Activated naive CD8-positive, alpha-beta T cell treated with anti-CD3 and anti-CD28 coated beads for 36 hours (primary cell): Measurements from ENCODE around the gene GALNT13. TPM values are rescaled to one million over a fixed set of nuclear protein-coding genes. Genes with fewer than 3 reads are reported as not detected.

ENCODE experiments used
- DNase-seq: peaks from one replicate; pipeline ENCODE4 v3.0.0; 2021
- H3K27ac Mint-ChIP-seq: one replicate; pipeline ENCODE4 v1.8.0; 2022; ENCODE audit warnings: mild to moderate bottlenecking, moderate library complexity, mixed read lengths
- H3K27me3 Mint-ChIP-seq: one replicate; pipeline ENCODE4 v1.8.0; 2022; ENCODE audit warnings: mild to moderate bottlenecking, mixed read lengths
- H3K36me3 Mint-ChIP-seq: one replicate; pipeline ENCODE4 v1.8.0; 2021; ENCODE audit warnings: mild to moderate bottlenecking, mixed read lengths
- H3K4me1 Mint-ChIP-seq: one replicate; pipeline ENCODE4 v1.8.0; 2021; ENCODE audit warnings: mixed read lengths
- H3K4me3 Mint-ChIP-seq: one replicate; pipeline ENCODE4 v1.8.0; 2022; ENCODE audit warnings: mild to moderate bottlenecking, moderate library complexity, mixed read lengths
- H3K9me3 Mint-ChIP-seq: one replicate; pipeline ENCODE4 v1.8.0; 2022; ENCODE audit warnings: mixed read lengths
- total RNA-seq, 2 experiments: library from RNA; stranded (reverse); gene quantifications; one replicate each; pipeline ENCODE4 v1.2.3, GENCODE V29; 2021

Gene GALNT13
- total RNA-seq, 2 experiments from 2014 or later: 0.16 to 0.35 TPM

GRCh38 chr2:154336201-154336600 is 464.5 kb downstream of the GALNT13 start:
- Mint-ChIP-seq H3K4me3 (no peak overlapping the region), H3K27me3 (no peaks in the 10 kb centered on the region), H3K27ac (no peak overlapping the region), H3K36me3 (no peaks in the 10 kb centered on the region), H3K4me1 (no peaks in the 10 kb centered on the region), H3K9me3 (no peaks in the 10 kb centered on the region)
- no peak for DNase-seq

- H3K27me3 Mint-ChIP-seq: no peaks in the 10 kb centered on the region
These were observed 466.7 kb downstream of the GALNT13 start for GRCh38 chr2:154338352-154338967.

DNA sequence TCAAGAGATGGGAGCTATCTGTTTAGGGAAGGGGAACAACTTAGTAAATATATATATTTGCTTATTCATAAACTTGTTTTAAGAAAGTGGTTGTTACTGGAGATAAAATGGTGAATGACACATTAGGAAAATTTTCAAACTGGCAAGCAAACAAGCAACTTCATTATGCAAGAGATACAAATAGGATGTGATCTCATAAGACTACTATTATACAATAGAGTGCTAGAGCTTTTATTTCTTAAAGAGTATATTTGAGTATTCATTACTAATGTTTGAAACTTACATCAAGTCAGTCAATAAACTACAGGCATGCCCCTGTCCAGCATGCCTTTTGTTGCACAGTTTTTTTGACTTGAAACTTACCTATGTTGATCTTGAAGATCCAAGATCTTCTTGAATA is 471.6 kb downstream of the GALNT13 start:
- Mint-ChIP-seq H3K27ac (no peak overlapping the region), H3K36me3 (no peaks in the 10 kb centered on the region), H3K4me1 (no peaks in the 10 kb centered on the region), H3K9me3 (no peaks in the 10 kb centered on the region), H3K4me3 (no peak overlapping the region), H3K27me3 (no peaks in the 10 kb centered on the region)
- no peak for DNase-seq

More at GRCh38 chr2:154338352-154338967, 466.7 kb downstream of the GALNT13 start:
- no peak for DNase-seq
- H3K4me1 Mint-ChIP-seq: no peaks in the 10 kb centered on the region
- no peak overlapping the region for H3K27ac Mint-ChIP-seq
- no peaks in the 10 kb centered on the region for H3K9me3 Mint-ChIP-seq
- H3K36me3 Mint-ChIP-seq: no peaks in the 10 kb centered on the region
- no peak overlapping the region for H3K4me3 Mint-ChIP-seq

DNA sequence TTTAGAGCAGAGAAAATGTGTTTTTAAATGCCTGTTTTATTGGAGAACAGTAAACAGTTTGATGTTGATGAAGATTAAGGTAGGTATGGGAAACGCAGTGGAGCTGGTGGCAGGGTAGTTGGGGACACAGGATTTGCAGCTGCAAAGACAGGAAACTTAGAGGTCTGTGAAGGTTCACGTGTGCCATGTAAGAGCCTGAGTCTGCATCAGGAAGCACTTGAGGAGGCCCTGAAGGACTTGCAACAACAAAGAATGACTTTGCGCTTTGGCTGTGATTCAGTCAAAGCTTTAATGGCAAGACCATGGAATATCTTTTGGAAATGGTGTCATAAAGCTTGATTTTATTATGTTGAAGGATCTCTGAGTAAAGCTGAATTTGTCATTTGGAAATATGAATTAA is 479.2 kb downstream of the GALNT13 start:
- H3K27me3 Mint-ChIP-seq: no peaks in the 10 kb centered on the region
- no peak overlapping the region for H3K4me3 Mint-ChIP-seq
- DNase-seq: no peak
- peaks cover 1% of the 10 kb centered on the region for H3K9me3 Mint-ChIP-seq
- H3K27ac Mint-ChIP-seq: no peak overlapping the region
- no peaks in the 10 kb centered on the region for H3K36me3 Mint-ChIP-seq
- H3K4me1 Mint-ChIP-seq: peaks cover 2% of the 10 kb centered on the region

DNA sequence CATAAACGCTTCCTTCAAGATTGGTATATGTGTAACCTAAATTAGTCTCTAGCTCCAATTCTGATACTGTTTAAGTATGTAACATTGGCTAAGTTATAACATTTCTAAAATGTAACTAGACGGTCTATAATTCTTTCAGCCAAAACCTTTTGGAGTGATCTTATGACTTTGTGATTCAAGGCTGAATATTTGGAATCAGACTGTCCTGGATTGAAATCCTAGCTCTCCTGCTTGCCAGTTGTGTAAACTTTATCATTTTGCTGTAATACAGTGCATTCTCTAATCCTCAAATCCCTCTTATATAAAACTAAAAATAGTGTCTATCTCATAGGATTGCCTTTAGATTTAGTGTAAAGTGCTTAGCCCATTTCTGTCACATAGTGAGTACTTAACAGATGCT is 489.6 kb downstream of the GALNT13 start:
- H3K9me3 Mint-ChIP-seq: no peaks in the 10 kb centered on the region
- H3K4me1 Mint-ChIP-seq: no peaks in the 10 kb centered on the region
- H3K27me3 Mint-ChIP-seq: no peaks in the 10 kb centered on the region
- H3K4me3 Mint-ChIP-seq: no peak overlapping the region
- no peak overlapping the region for H3K27ac Mint-ChIP-seq
- no peak for DNase-seq
- H3K36me3 Mint-ChIP-seq: no peaks in the 10 kb centered on the region

DNA sequence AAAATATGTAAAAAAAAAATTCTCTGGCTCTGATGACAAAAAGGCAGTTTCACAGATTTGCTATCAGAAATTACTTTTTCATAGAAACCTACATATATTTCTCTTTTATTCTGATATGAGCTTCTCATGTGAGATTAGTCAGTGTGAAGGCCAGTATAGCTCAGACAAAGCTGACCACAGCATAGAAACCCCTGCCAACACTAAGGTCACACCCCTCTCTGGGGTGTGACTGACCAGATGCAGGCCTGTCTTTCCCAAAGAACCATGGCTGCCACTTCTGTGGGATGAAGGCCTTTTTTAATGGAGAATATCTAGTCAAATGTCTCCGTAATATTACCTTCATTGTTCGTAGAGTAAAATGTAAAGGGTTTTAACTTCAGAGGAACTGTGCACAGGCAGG is 496.4 kb downstream of the GALNT13 start:
- Mint-ChIP-seq H3K36me3 (no peaks in the 10 kb centered on the region), H3K27me3 (no peaks in the 10 kb centered on the region), H3K4me3 (no peak overlapping the region), H3K4me1 (no peaks in the 10 kb centered on the region), H3K9me3 (no peaks in the 10 kb centered on the region), H3K27ac (no peak overlapping the region)
- no peak for DNase-seq

GRCh38 chr2:154370873-154371272 is 499.2 kb downstream of the GALNT13 start:
- no peaks in the 10 kb centered on the region for H3K36me3 Mint-ChIP-seq
- H3K27me3 Mint-ChIP-seq: peaks cover 5% of the 10 kb centered on the region
- H3K27ac Mint-ChIP-seq: no peak overlapping the region
- H3K9me3 Mint-ChIP-seq: no peaks in the 10 kb centered on the region
- H3K4me1 Mint-ChIP-seq: no peaks in the 10 kb centered on the region
- DNase-seq: no peak
- no peak overlapping the region for H3K4me3 Mint-ChIP-seq

- no peak overlapping the region for H3K4me3 Mint-ChIP-seq
- no peak for DNase-seq
- H3K9me3 Mint-ChIP-seq: no peaks in the 10 kb centered on the region
- H3K36me3 Mint-ChIP-seq: no peaks in the 10 kb centered on the region
- no peak overlapping the region for H3K27ac Mint-ChIP-seq
- no peaks in the 10 kb centered on the region for H3K4me1 Mint-ChIP-seq
- H3K27me3 Mint-ChIP-seq: peaks cover 5% of the 10 kb centered on the region
These were observed 502.7 kb downstream of the GALNT13 start for GRCh38 chr2:154374416-154374815.

DNA sequence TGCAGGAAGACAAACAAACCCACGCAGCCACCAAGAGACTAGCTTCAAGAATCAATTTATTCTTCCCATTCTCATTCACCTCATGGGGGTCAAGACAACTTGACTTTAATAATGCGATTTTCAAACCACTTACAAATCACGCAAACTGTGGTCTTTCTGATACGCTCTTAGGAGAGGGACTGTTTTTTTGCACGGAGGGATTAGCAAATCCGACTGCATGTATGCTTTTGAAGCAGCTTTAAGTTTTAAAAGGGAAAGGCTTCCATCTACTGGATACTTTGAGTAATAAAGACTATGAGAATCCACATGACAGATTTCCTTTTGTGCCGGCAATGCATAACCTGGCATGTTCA is 503.8 kb downstream of the GALNT13 start:
- H3K27ac Mint-ChIP-seq: no peak overlapping the region
- no peaks in the 10 kb centered on the region for H3K4me1 Mint-ChIP-seq
- no peaks in the 10 kb centered on the region for H3K9me3 Mint-ChIP-seq
- peaks cover 5% of the 10 kb centered on the region for H3K27me3 Mint-ChIP-seq
- no peak overlapping the region for H3K4me3 Mint-ChIP-seq
- DNase-seq: no peak
- H3K36me3 Mint-ChIP-seq: no peaks in the 10 kb centered on the region

- Mint-ChIP-seq H3K9me3 (no peaks in the 10 kb centered on the region), H3K4me1 (no peaks in the 10 kb centered on the region), H3K27ac (no peak overlapping the region), H3K4me3 (no peak overlapping the region), H3K36me3 (no peaks in the 10 kb centered on the region), H3K27me3 (no peaks in the 10 kb centered on the region)
- no peak for DNase-seq
These were observed 510.4 kb downstream of the GALNT13 start for GRCh38 chr2:154381931-154382794.

- Mint-ChIP-seq H3K4me1 (no peaks in the 10 kb centered on the region), H3K27me3 (no peaks in the 10 kb centered on the region)
- DNase-seq: no peak
These were observed 514.5 kb downstream of the GALNT13 start for GRCh38 chr2:154386186-154386585.

DNA sequence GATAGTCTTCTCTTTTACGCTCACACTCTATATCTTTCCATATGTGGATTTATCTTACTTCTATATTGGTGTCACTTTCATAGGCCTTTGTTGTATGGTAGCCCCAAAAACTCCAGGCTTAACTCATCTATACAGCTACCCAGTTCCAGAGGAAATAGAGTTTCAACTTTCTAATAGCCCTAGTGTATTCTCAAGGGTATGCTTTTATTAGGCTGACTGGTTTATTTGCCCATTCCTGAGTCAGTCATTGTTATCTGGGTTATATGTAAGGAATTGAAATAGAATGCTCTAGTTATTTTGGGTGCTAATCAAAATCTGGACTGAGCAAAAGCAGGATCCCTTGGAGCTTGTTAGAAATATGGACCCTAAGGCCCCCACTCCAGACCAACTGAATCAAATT is 519.3 kb downstream of the GALNT13 start:
- no peaks in the 10 kb centered on the region for H3K27me3 Mint-ChIP-seq
- H3K27ac Mint-ChIP-seq: no peak overlapping the region
- no peaks in the 10 kb centered on the region for H3K4me1 Mint-ChIP-seq
- no peak for DNase-seq
- H3K4me3 Mint-ChIP-seq: no peak overlapping the region
- H3K9me3 Mint-ChIP-seq: peaks cover 6% of the 10 kb centered on the region
- H3K36me3 Mint-ChIP-seq: no peaks in the 10 kb centered on the region

More at GRCh38 chr2:154386186-154386585, 514.5 kb downstream of the GALNT13 start:
- no peak overlapping the region for H3K4me3 Mint-ChIP-seq
- no peak overlapping the region for H3K27ac Mint-ChIP-seq
- H3K36me3 Mint-ChIP-seq: no peaks in the 10 kb centered on the region
- H3K9me3 Mint-ChIP-seq: peaks cover 4% of the 10 kb centered on the region

DNA sequence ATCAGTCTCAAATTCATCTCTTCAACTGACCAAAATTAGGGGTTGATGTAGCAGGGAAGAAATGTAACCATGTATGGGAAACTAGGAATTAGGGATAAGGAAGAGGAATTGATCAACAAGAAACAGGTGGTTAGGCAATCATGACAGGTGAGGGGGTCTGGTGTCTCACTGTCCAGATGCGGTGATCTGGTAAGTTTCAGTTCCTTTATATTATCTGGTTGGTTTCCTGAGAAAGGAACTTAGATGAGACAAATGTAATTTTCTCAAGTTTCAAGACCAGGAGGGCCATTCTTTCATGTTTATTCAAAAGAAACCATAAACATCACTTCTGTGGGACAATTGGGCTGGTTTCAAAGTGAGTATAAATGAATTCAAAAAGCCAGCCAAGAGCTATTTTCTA is 520.5 kb downstream of the GALNT13 start:
- no peak overlapping the region for H3K27ac Mint-ChIP-seq
- no peaks in the 10 kb centered on the region for H3K36me3 Mint-ChIP-seq
- no peak for DNase-seq
- H3K27me3 Mint-ChIP-seq: no peaks in the 10 kb centered on the region
- no peaks in the 10 kb centered on the region for H3K4me1 Mint-ChIP-seq
- H3K4me3 Mint-ChIP-seq: no peak overlapping the region
- peaks cover 6% of the 10 kb centered on the region for H3K9me3 Mint-ChIP-seq

GRCh38 chr2:154394600-154394999 is 522.9 kb downstream of the GALNT13 start:
- Mint-ChIP-seq H3K36me3 (no peaks in the 10 kb centered on the region), H3K9me3 (peaks cover 3% of the 10 kb centered on the region), H3K4me1 (no peaks in the 10 kb centered on the region), H3K27ac (no peak overlapping the region), H3K4me3 (no peak overlapping the region), H3K27me3 (no peaks in the 10 kb centered on the region)
- DNase-seq: no peak

GRCh38 chr2:154400563-154401290 is 529.0 kb downstream of the GALNT13 start:
- H3K4me1 Mint-ChIP-seq: no peaks in the 10 kb centered on the region
- no peak overlapping the region for H3K4me3 Mint-ChIP-seq
- H3K27me3 Mint-ChIP-seq: no peaks in the 10 kb centered on the region
- no peaks in the 10 kb centered on the region for H3K9me3 Mint-ChIP-seq
- no peak for DNase-seq
- H3K36me3 Mint-ChIP-seq: no peaks in the 10 kb centered on the region
- H3K27ac Mint-ChIP-seq: no peak overlapping the region
